AG08396 (cell line): ENCODE measurements around the gene ACOT4.
A peak's percentile ranks its signal among the peaks of the same experiment; 100 is the strongest.
"Not testable (repeated sequence)": the region's sequence is repeated elsewhere in the genome, so short reads cannot be mapped to it uniquely, and the experiment has no call there.

Experiments used
- DNase-seq: peaks from one replicate; pipeline ENCODE4 v3.0.0; 2012; ENCODE audit warnings: low spot score, mixed read lengths

Gene ACOT4

GRCh38 chr14:73633116-73634010, 41.7 kb downstream of the ACOT4 start:
- peak; percentile 82 for DNase-seq

- no peak for DNase-seq
Measured at GRCh38 chr14:73634011-73634833, 42.5 kb downstream of the ACOT4 start.

GRCh38 chr14:73636355-73636754, 44.7 kb downstream of the ACOT4 start:
- DNase-seq, result not testable (repeated sequence)

- no peak for DNase-seq
Measured at GRCh38 chr14:73637830-73638229, 46.2 kb downstream of the ACOT4 start.

- no peak for DNase-seq
Measured at GRCh38 chr14:73640796-73641365, 49.2 kb downstream of the ACOT4 start.

- peak; percentile 98 for DNase-seq
Measured at GRCh38 chr14:73644531-73645247, 53.0 kb downstream of the ACOT4 start, which contains the start of gene DNAL1. Gene DNAL1 (plus strand): TSS chr14:73644986. CDS start chr14:73645040, 54 bp downstream.

- no peak for DNase-seq
Measured at GRCh38 chr14:73645248-73645610, 53.6 kb downstream of the ACOT4 start.
